ENCODE data around the gene INTU. TPM values are rescaled to one million over a fixed set of nuclear protein-coding genes. Genes with fewer than 3 reads are reported as not detected.

INTU gene
- total and polyA plus RNA-seq, 9 of the 15 experiments (the other 6 are each of a cell fraction or from before 2014, with no cell fraction given) = 1.5 to 8.9 (median 3.9) TPM

DNA sequence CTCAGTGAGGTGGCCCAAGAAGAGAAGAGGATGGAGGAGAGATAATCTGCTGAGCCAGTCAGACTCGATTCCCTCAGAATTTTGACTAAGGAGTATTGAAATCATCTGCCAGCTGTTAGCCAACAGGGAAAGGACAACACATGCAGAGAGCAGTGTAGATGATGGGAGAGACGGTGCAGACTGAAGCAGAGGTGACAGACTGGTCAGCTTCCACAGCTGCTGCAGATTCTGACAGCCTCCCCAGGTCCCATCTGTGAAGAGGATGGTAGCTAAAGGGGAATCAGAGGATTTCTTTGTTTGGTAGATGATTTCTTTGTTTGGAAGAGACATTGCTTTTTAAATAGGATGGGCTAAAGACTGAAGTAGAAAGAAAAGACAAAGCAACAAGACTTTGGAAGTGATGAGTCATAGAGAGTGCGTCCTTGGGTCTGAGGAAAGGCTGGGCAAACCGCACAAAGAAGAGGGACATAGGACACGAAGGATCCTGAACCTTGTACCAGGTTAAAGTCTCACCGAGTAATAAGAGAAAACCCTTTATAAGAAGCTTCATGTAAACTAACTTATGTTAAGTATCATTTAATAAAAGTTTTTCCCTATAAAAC is 27.6 kb downstream of the INTU start (continued):
- TF ChIP-seq, protein P1, sequence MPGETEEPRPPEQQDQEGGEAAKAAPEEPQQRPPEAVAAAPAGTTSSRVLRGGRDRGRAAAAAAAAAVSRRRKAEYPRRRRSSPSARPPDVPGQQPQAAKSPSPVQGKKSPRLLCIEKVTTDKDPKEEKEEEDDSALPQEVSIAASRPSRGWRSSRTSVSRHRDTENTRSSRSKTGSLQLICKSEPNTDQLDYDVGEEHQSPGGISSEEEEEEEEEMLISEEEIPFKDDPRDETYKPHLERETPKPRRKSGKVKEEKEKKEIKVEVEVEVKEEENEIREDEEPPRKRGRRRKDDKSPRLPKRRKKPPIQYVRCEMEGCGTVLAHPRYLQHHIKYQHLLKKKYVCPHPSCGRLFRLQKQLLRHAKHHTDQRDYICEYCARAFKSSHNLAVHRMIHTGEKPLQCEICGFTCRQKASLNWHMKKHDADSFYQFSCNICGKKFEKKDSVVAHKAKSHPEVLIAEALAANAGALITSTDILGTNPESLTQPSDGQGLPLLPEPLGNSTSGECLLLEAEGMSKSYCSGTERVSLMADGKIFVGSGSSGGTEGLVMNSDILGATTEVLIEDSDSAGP (CRISPR knock-in tag; IDR thresholded peaks at IDR 0.05) = no peak
- TF ChIP-seq, protein P2, sequence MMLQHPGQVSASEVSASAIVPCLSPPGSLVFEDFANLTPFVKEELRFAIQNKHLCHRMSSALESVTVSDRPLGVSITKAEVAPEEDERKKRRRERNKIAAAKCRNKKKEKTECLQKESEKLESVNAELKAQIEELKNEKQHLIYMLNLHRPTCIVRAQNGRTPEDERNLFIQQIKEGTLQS (IDR thresholded peaks at IDR 0.05) = peak; percentile 82
- TF ChIP-seq, protein P2 (CRISPR knock-in tag; conservative IDR thresholded peaks at IDR 0.05) = no peak
- TF ChIP-seq, protein P3, sequence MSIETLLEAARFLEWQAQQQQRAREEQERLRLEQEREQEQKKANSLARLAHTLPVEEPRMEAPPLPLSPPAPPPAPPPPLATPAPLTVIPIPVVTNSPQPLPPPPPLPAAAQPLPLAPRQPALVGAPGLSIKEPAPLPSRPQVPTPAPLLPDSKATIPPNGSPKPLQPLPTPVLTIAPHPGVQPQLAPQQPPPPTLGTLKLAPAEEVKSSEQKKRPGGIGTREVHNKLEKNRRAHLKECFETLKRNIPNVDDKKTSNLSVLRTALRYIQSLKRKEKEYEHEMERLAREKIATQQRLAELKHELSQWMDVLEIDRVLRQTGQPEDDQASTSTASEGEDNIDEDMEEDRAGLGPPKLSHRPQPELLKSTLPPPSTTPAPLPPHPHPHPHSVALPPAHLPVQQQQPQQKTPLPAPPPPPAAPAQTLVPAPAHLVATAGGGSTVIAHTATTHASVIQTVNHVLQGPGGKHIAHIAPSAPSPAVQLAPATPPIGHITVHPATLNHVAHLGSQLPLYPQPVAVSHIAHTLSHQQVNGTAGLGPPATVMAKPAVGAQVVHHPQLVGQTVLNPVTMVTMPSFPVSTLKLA (conservative IDR thresholded peaks at IDR 0.05) = no peak
- TF ChIP-seq, protein P4, sequence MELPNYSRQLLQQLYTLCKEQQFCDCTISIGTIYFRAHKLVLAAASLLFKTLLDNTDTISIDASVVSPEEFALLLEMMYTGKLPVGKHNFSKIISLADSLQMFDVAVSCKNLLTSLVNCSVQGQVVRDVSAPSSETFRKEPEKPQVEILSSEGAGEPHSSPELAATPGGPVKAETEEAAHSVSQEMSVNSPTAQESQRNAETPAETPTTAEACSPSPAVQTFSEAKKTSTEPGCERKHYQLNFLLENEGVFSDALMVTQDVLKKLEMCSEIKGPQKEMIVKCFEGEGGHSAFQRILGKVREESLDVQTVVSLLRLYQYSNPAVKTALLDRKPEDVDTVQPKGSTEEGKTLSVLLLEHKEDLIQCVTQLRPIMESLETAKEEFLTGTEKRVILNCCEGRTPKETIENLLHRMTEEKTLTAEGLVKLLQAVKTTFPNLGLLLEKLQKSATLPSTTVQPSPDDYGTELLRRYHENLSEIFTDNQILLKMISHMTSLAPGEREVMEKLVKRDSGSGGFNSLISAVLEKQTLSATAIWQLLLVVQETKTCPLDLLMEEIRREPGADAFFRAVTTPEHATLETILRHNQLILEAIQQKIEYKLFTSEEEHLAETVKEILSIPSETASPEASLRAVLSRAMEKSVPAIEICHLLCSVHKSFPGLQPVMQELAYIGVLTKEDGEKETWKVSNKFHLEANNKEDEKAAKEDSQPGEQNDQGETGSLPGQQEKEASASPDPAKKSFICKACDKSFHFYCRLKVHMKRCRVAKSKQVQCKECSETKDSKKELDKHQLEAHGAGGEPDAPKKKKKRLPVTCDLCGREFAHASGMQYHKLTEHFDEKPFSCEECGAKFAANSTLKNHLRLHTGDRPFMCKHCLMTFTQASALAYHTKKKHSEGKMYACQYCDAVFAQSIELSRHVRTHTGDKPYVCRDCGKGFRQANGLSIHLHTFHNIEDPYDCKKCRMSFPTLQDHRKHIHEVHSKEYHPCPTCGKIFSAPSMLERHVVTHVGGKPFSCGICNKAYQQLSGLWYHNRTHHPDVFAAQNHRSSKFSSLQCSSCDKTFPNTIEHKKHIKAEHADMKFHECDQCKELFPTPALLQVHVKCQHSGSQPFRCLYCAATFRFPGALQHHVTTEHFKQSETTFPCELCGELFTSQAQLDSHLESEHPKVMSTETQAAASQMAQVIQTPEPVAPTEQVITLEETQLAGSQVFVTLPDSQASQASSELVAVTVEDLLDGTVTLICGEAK (IDR thresholded peaks at IDR 0.05) = no peak
- TF ChIP-seq, protein P4 (CRISPR knock-in tag; IDR thresholded peaks at IDR 0.05) = no peak
- TF ChIP-seq GTF2E2 (tag; IDR thresholded peaks at IDR 0.05) (no peak), SRF (CRISPR knock-in tag; IDR thresholded peaks at IDR 0.05) (no peak), FOSL1 (tag; conservative IDR thresholded peaks at IDR 0.05) (peak; percentile 55; the same call in 1 of the 2 replicates), DACH1 (IDR thresholded peaks at IDR 0.05; ENCODE audit: partially characterized antibody) (peak; percentile 23), ZNF24 (IDR thresholded peaks at IDR 0.05) (no peak), FUS (optimal IDR thresholded peaks at IDR 0.05; ENCODE audit: low read depth, low read length) (no peak), ARHGAP35 (IDR thresholded peaks at IDR 0.05; ENCODE audit: partially characterized antibody) (no peak), SMARCC2 (IDR thresholded peaks at IDR 0.05; ENCODE audit: low read depth) (no peak)
